Muscle layer of duodenum (tissue), 2 donors: ENCODE measurements around the gene F8.
"Not testable (repeated sequence)": the region's sequence is repeated elsewhere in the genome, so short reads cannot be mapped to it uniquely, and the experiment has no call there.

Experiments
- H3K27ac ChIP-seq: one replicate; pipeline ENCODE4 v1.7.0; 2013; ENCODE audit warnings: mild to moderate bottlenecking, low read length
- H3K27me3 ChIP-seq: one replicate; pipeline ENCODE4 v1.7.0; 2013; ENCODE audit warnings: low read depth, mild to moderate bottlenecking, control low read depth, low read length
- H3K36me3 ChIP-seq, 2 donors: one replicate each; pipeline ENCODE4 v1.7.0; 2013; ENCODE audit warnings: low read length in 2 of 2, control low read depth in 1 of 2, mild to moderate bottlenecking in 1 of 2; ENCODE audit not compliant: insufficient read depth in 2 of 2, control insufficient read depth in 1 of 2
- H3K4me1 ChIP-seq, 2 donors: one replicate each; pipeline ENCODE4 v1.7.0; 2013; ENCODE audit warnings: low read length in 2 of 2, mild to moderate bottlenecking in 2 of 2, control low read depth in 1 of 2, moderate library complexity in 1 of 2; ENCODE audit not compliant: insufficient read depth in 2 of 2, control insufficient read depth in 1 of 2
- H3K4me3 ChIP-seq, 2 donors: one replicate each; pipeline ENCODE4 v1.7.0; 2013; ENCODE audit warnings: low read length in 2 of 2, low read depth in 1 of 2, mild to moderate bottlenecking in 1 of 2
- H3K9me3 ChIP-seq, 2 donors: one replicate each; pipeline ENCODE4 v1.7.0; 2013; ENCODE audit warnings: low read length in 2 of 2, control low read depth in 1 of 2, mild to moderate bottlenecking in 1 of 2; ENCODE audit not compliant: control insufficient read depth in 1 of 2
- donor health status: healthy.

The F8 gene

GRCh38 chrX:154825586-154825985, 196.9 kb downstream of the F8 start:
- not testable (repeated sequence) for H3K9me3 ChIP-seq, H3K4me3 ChIP-seq, H3K27ac ChIP-seq, H3K36me3 ChIP-seq, H3K4me1 ChIP-seq, H3K27me3 ChIP-seq

- no peaks in the 10 kb centered on the region for H3K9me3 ChIP-seq
- H3K27ac ChIP-seq: no peak overlapping the region
- no peaks in the 10 kb centered on the region for H3K27me3 ChIP-seq
Measured at GRCh38 chrX:154824638-154825037, 197.9 kb downstream of the F8 start.

GRCh38 chrX:154822029-154822428, 200.5 kb downstream of the F8 start:
- Histone ChIP-seq H3K4me3 (no peak overlapping the region), H3K4me1 (no peaks in the 10 kb centered on the region), H3K27ac (no peak overlapping the region), H3K36me3 (no peaks in the 10 kb centered on the region), H3K9me3 (no peaks in the 10 kb centered on the region), H3K27me3 (no peaks in the 10 kb centered on the region)

More at GRCh38 chrX:154824638-154825037, 197.9 kb downstream of the F8 start:
- H3K36me3 ChIP-seq: no peaks in the 10 kb centered on the region
- H3K4me3 ChIP-seq: no peak overlapping the region
- no peaks in the 10 kb centered on the region for H3K4me1 ChIP-seq

- Histone ChIP-seq H3K27ac (no peak overlapping the region), H3K4me3 (no peak overlapping the region), H3K9me3 (no peaks in the 10 kb centered on the region), H3K36me3 (no peaks in the 10 kb centered on the region), H3K27me3 (no peaks in the 10 kb centered on the region), H3K4me1 (no peaks in the 10 kb centered on the region)
Measured at GRCh38 chrX:154821523-154821922, 201.0 kb downstream of the F8 start.

- no peaks in the 10 kb centered on the region for H3K9me3 ChIP-seq
- H3K36me3 ChIP-seq: no peaks in the 10 kb centered on the region
- no peak overlapping the region for H3K27ac ChIP-seq
- H3K27me3 ChIP-seq: no peaks in the 10 kb centered on the region
- H3K4me3 ChIP-seq: no peak overlapping the region
- no peaks in the 10 kb centered on the region for H3K4me1 ChIP-seq
Measured at GRCh38 chrX:154819771-154820341, 202.7 kb downstream of the F8 start.

- Histone ChIP-seq H3K4me3 (no peak overlapping the region), H3K27ac (no peak overlapping the region), H3K4me1 (no peaks in the 10 kb centered on the region), H3K27me3 (no peaks in the 10 kb centered on the region), H3K36me3 (no peaks in the 10 kb centered on the region), H3K9me3 (no peaks in the 10 kb centered on the region)
Measured at GRCh38 chrX:154818916-154819770, 203.4 kb downstream of the F8 start.

- H3K27ac ChIP-seq, H3K9me3 ChIP-seq, H3K4me3 ChIP-seq: not testable (repeated sequence)
Measured at GRCh38 chrX:154817048-154817618, 205.4 kb downstream of the F8 start.

GRCh38 chrX:154816326-154816898, 206.1 kb downstream of the F8 start:
- H3K36me3 ChIP-seq, H3K9me3 ChIP-seq, H3K27ac ChIP-seq, H3K27me3 ChIP-seq, H3K4me1 ChIP-seq, H3K4me3 ChIP-seq: not testable (repeated sequence)

More at GRCh38 chrX:154817048-154817618, 205.4 kb downstream of the F8 start:
- not testable (repeated sequence) for H3K27me3 ChIP-seq, H3K4me1 ChIP-seq, H3K36me3 ChIP-seq

GRCh38 chrX:154815274-154815818, 207.2 kb downstream of the F8 start:
- H3K27me3 ChIP-seq: no peaks in the 10 kb centered on the region
- H3K27ac ChIP-seq: no peak overlapping the region
- H3K4me1 ChIP-seq: no peaks in the 10 kb centered on the region
- H3K4me3 ChIP-seq: no peak overlapping the region
- H3K36me3 ChIP-seq: no peaks in the 10 kb centered on the region
- H3K9me3 ChIP-seq: no peaks in the 10 kb centered on the region

GRCh38 chrX:154813801-154814200, 208.7 kb downstream of the F8 start:
- no peaks in the 10 kb centered on the region for H3K27me3 ChIP-seq
- H3K4me3 ChIP-seq: no peak overlapping the region
- H3K9me3 ChIP-seq: no peaks in the 10 kb centered on the region
- H3K36me3 ChIP-seq: no peaks in the 10 kb centered on the region
- no peak overlapping the region for H3K27ac ChIP-seq
- H3K4me1 ChIP-seq: no peaks in the 10 kb centered on the region

GRCh38 chrX:154812341-154813101, 210.0 kb downstream of the F8 start:
- Histone ChIP-seq H3K27me3 (no peaks in the 10 kb centered on the region), H3K9me3 (no peaks in the 10 kb centered on the region), H3K4me1 (no peaks in the 10 kb centered on the region), H3K27ac (no peak overlapping the region), H3K4me3 (no peak overlapping the region), H3K36me3 (no peaks in the 10 kb centered on the region)
